MG63 (cell line): ENCODE data around the gene ATG16L2. TPM values are rescaled to one million over a fixed set of nuclear protein-coding genes. Genes with fewer than 3 reads are reported as not detected.
A peak's percentile ranks its signal among the peaks of the same experiment; 100 is the strongest.

ENCODE experiments used
- DNase-seq: peaks from one replicate; pipeline ENCODE4 v3.0.0-alpha.2; 2020
- H3K27me3 ChIP-seq: fragments of 250-450 bp; sonication (Bioruptor Pico); 2 replicates; pipeline ENCODE4 v1.5.1; 2020; ENCODE audit warnings: mild to moderate bottlenecking, moderate library complexity
- H3K36me3 ChIP-seq: fragments of 250-450 bp; sonication (Bioruptor Pico); 2 replicates; pipeline ENCODE4 v1.5.1; 2020; ENCODE audit warnings: mild to moderate bottlenecking, moderate library complexity
- H3K4me3 ChIP-seq: fragments of 250-450 bp; sonication (Bioruptor Pico); 2 replicates; pipeline ENCODE4 v1.5.1; 2020; ENCODE audit warnings: mild to moderate bottlenecking, moderate library complexity
- H3K9me3 ChIP-seq: fragments of 250-450 bp; sonication (Bioruptor Pico); 2 replicates; pipeline ENCODE4 v1.5.1; 2020; ENCODE audit warnings: mild to moderate bottlenecking, moderate library complexity
- total RNA-seq: library from RNA; depleted of rRNA; stranded (reverse); fragments of >200 nt; shearing (Covaris generic); gene quantifications from 2 replicates; pipeline ENCODE4 v1.2.3, GENCODE V29; 2014; ENCODE audit warnings: low replicate concordance

The ATG16L2 gene
- total RNA-seq, 1 experiment from 2014 or later: 5.1 TPM

- peaks cover 9% of the 10 kb centered on the region for H3K36me3 ChIP-seq
- peak; percentile 82 for DNase-seq
- H3K27me3 ChIP-seq: no peaks in the 10 kb centered on the region
- H3K4me3 ChIP-seq: peak overlapping the region; percentile 75
- no peaks in the 10 kb centered on the region for H3K9me3 ChIP-seq
These were observed 398 bp upstream of the ATG16L2 start for GRCh38 chr11:72813740-72814285.

GRCh38 chr11:72815110-72815618 is 953 bp downstream of the ATG16L2 start:
- H3K27me3 ChIP-seq: no peaks in the 10 kb centered on the region
- peaks cover 9% of the 10 kb centered on the region for H3K36me3 ChIP-seq
- no peaks in the 10 kb centered on the region for H3K9me3 ChIP-seq
- H3K4me3 ChIP-seq: peak overlapping the region; percentile 75
- DNase-seq: no peak

- Histone ChIP-seq H3K27me3 (no peaks in the 10 kb centered on the region), H3K4me3 (no peak overlapping the region), H3K9me3 (no peaks in the 10 kb centered on the region), H3K36me3 (peaks cover under 1% of the 10 kb centered on the region; the same call in 1 of the 2 replicates)
- DNase-seq: no peak
These were observed 2.3 kb downstream of the ATG16L2 start for GRCh38 chr11:72816404-72816990.

- no peaks in the 10 kb centered on the region for H3K9me3 ChIP-seq
- no peaks in the 10 kb centered on the region for H3K36me3 ChIP-seq
- no peak for DNase-seq
- no peak overlapping the region for H3K4me3 ChIP-seq
- H3K27me3 ChIP-seq: no peaks in the 10 kb centered on the region
These were observed 3.8 kb downstream of the ATG16L2 start for GRCh38 chr11:72817966-72818365.

GRCh38 chr11:72818971-72819370 is 4.8 kb downstream of the ATG16L2 start:
- H3K9me3 ChIP-seq: no peaks in the 10 kb centered on the region
- H3K4me3 ChIP-seq: no peak overlapping the region
- DNase-seq: no peak
- no peaks in the 10 kb centered on the region for H3K27me3 ChIP-seq
- H3K36me3 ChIP-seq: no peaks in the 10 kb centered on the region

GRCh38 chr11:72820439-72821139 is 6.4 kb downstream of the ATG16L2 start:
- no peaks in the 10 kb centered on the region for H3K36me3 ChIP-seq
- no peak for DNase-seq

GRCh38 chr11:72821221-72821919 is 7.2 kb downstream of the ATG16L2 start:
- Histone ChIP-seq H3K4me3 (no peak overlapping the region), H3K36me3 (no peaks in the 10 kb centered on the region), H3K27me3 (no peaks in the 10 kb centered on the region), H3K9me3 (no peaks in the 10 kb centered on the region)
- DNase-seq: no peak

More at GRCh38 chr11:72820439-72821139, 6.4 kb downstream of the ATG16L2 start:
- Histone ChIP-seq H3K9me3 (no peaks in the 10 kb centered on the region), H3K27me3 (no peaks in the 10 kb centered on the region), H3K4me3 (no peak overlapping the region)

- Histone ChIP-seq H3K4me3 (no peak overlapping the region), H3K9me3 (no peaks in the 10 kb centered on the region), H3K36me3 (no peaks in the 10 kb centered on the region), H3K27me3 (no peaks in the 10 kb centered on the region)
- no peak for DNase-seq
These were observed 7.9 kb downstream of the ATG16L2 start for GRCh38 chr11:72821920-72822799.

GRCh38 chr11:72823105-72823804 is 9.0 kb downstream of the ATG16L2 start:
- Histone ChIP-seq H3K9me3 (no peaks in the 10 kb centered on the region), H3K27me3 (no peaks in the 10 kb centered on the region), H3K4me3 (no peak overlapping the region), H3K36me3 (no peaks in the 10 kb centered on the region)
- no peak for DNase-seq

GRCh38 chr11:72824020-72824419 is 9.8 kb downstream of the ATG16L2 start:
- Histone ChIP-seq H3K4me3 (no peak overlapping the region), H3K36me3 (no peaks in the 10 kb centered on the region), H3K27me3 (no peaks in the 10 kb centered on the region), H3K9me3 (no peaks in the 10 kb centered on the region)
- DNase-seq: no peak

GRCh38 chr11:72824811-72825505 is 10.7 kb downstream of the ATG16L2 start:
- H3K4me3 ChIP-seq: no peak overlapping the region
- H3K27me3 ChIP-seq: no peaks in the 10 kb centered on the region
- H3K36me3 ChIP-seq: no peaks in the 10 kb centered on the region
- no peaks in the 10 kb centered on the region for H3K9me3 ChIP-seq
- no peak for DNase-seq

- DNase-seq: no peak
- no peaks in the 10 kb centered on the region; the same call in 1 of the 2 replicates for H3K36me3 ChIP-seq
- no peaks in the 10 kb centered on the region for H3K9me3 ChIP-seq
- H3K4me3 ChIP-seq: no peak overlapping the region
- H3K27me3 ChIP-seq: no peaks in the 10 kb centered on the region
These were observed 11.4 kb downstream of the ATG16L2 start for GRCh38 chr11:72825661-72826060.

- Histone ChIP-seq H3K36me3 (no peaks in the 10 kb centered on the region; the same call in 1 of the 2 replicates), H3K9me3 (no peaks in the 10 kb centered on the region), H3K4me3 (no peak overlapping the region), H3K27me3 (no peaks in the 10 kb centered on the region)
- DNase-seq: no peak
These were observed 12.2 kb downstream of the ATG16L2 start for GRCh38 chr11:72826191-72826941.

- no peak for DNase-seq
- no peaks in the 10 kb centered on the region for H3K27me3 ChIP-seq
- H3K4me3 ChIP-seq: no peak overlapping the region
- H3K36me3 ChIP-seq: peaks cover 3% of the 10 kb centered on the region
- H3K9me3 ChIP-seq: no peaks in the 10 kb centered on the region
These were observed 12.8 kb downstream of the ATG16L2 start for GRCh38 chr11:72826942-72827480.
